Central memory CD8-positive, alpha-beta T cell (primary cell): ENCODE data around the gene FIBP.
"Not testable (repeated sequence)": the region's sequence is repeated elsewhere in the genome, so short reads cannot be mapped to it uniquely, and the experiment has no call there.

Source experiments
- ATAC-seq: fragments of 150-1000 bp; cut with Tn5 transposase; replicated peaks from 2 replicates; pipeline ENCODE4 v1.10.0; 2022; ENCODE audit warnings: mild to moderate bottlenecking, moderate FRiP score, moderate number of reproducible peaks; ENCODE audit not compliant: poor library complexity, severe bottlenecking; ENCODE audit errors: extremely low read depth
- DNase-seq, 2 donors: peaks; one replicate each; pipeline ENCODE4 v3.0.0; 2021; ENCODE audit warnings: low spot score in 2 of 2
- H3K27ac Mint-ChIP-seq: one replicate; pipeline ENCODE4 v1.8.0; 2022; ENCODE audit warnings: low read depth, mild to moderate bottlenecking, moderate library complexity, mixed read lengths
- H3K27me3 Mint-ChIP-seq: one replicate; pipeline ENCODE4 v1.8.0; 2022; ENCODE audit warnings: mixed read lengths
- H3K36me3 Mint-ChIP-seq: one replicate; pipeline ENCODE4 v1.8.0; 2022; ENCODE audit warnings: mild to moderate bottlenecking, moderate library complexity, mixed read lengths; ENCODE audit not compliant: insufficient read depth
- H3K4me1 Mint-ChIP-seq: one replicate; pipeline ENCODE4 v1.8.0; 2022; ENCODE audit warnings: mixed read lengths
- H3K4me3 Mint-ChIP-seq: one replicate; pipeline ENCODE4 v1.8.0; 2022; ENCODE audit warnings: mild to moderate bottlenecking, moderate library complexity, mixed read lengths
- H3K9me3 Mint-ChIP-seq: one replicate; pipeline ENCODE4 v1.8.0; 2022; ENCODE audit warnings: mixed read lengths

FIBP gene

GRCh38 chr11:65892661-65893317 is 4.5 kb upstream of the FIBP start:
- ATAC-seq, result no peak
- Mint-ChIP-seq H3K36me3 (peaks cover 17% of the 10 kb centered on the region), H3K27me3 (no peaks in the 10 kb centered on the region), H3K4me1 (peaks cover 51% of the 10 kb centered on the region), H3K27ac (peak overlapping the region; percentile 91), H3K9me3 (no peaks in the 10 kb centered on the region), H3K4me3 (peak overlapping the region; percentile 84)
- no peak for DNase-seq

DNA sequence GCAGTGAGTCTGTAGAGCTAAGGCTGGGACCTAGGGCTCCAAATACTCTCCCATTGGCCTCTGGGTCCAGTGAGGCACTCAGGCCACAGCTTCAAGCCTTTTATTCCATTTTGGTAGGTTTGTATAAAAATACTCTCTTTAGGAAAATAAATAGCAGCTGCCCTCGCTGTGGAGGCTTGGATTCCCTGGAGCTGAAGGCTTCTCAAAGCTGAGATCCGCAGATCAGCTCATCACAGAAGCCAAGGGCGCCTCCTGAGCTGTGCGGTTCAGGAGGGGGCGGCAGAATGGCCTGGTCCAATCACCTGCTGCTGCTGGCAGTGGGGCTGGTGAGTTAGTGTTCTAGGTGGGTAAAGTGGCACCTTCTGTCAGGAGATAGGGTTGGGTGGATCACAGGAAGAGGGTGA is 3.9 kb upstream of the FIBP start:
- peak overlapping the region; percentile 91 for H3K27ac Mint-ChIP-seq
- ATAC-seq, DNase-seq: not testable (repeated sequence)

GRCh38 chr11:65891219-65892136 is 3.2 kb upstream of the FIBP start:
- H3K36me3 Mint-ChIP-seq, result peaks cover 18% of the 10 kb centered on the region
- no peaks in the 10 kb centered on the region for H3K9me3 Mint-ChIP-seq
- ATAC-seq (no peak), DNase-seq (no peak)
- H3K27me3 Mint-ChIP-seq, result no peaks in the 10 kb centered on the region
- peak overlapping the region; percentile 91 for H3K27ac Mint-ChIP-seq
- H3K4me1 Mint-ChIP-seq, result peaks cover 56% of the 10 kb centered on the region
- H3K4me3 Mint-ChIP-seq, result peak overlapping the region; percentile 84

More for the DNA sequence above, 3.9 kb upstream of the FIBP start:
- not testable (repeated sequence) for H3K27me3 Mint-ChIP-seq, H3K9me3 Mint-ChIP-seq
- H3K36me3 Mint-ChIP-seq, result peaks cover 18% of the 10 kb centered on the region
- H3K4me3 Mint-ChIP-seq, result peak overlapping the region; percentile 84
- peaks cover 51% of the 10 kb centered on the region for H3K4me1 Mint-ChIP-seq

- H3K27ac Mint-ChIP-seq, result peak within 1 kb of the TSS; percentile 94
Observed at GRCh38 chr11:65890324-65891218, 2.3 kb upstream of the FIBP start, which contains the start of gene CCDC85B. CCDC85B (plus strand) TSS chr11:65890673; CDS start chr11:65890784, 111 bp downstream.

GRCh38 chr11:65887723-65888162 is 528 bp downstream of the FIBP start:
- Mint-ChIP-seq H3K4me3 (peak overlapping the region; percentile 84), H3K4me1 (peaks cover 62% of the 10 kb centered on the region), H3K27ac (peak overlapping the region; percentile 94), H3K27me3 (no peaks in the 10 kb centered on the region), H3K9me3 (no peaks in the 10 kb centered on the region), H3K36me3 (peaks cover 24% of the 10 kb centered on the region)
- no peak for DNase-seq
- ATAC-seq, result no peak

More at GRCh38 chr11:65890324-65891218, 2.3 kb upstream of the FIBP start, which contains the start of gene CCDC85B:
- Mint-ChIP-seq H3K27me3 (no peaks in the 10 kb centered on the region), H3K36me3 (peaks cover 19% of the 10 kb centered on the region), H3K4me1 (peaks cover 55% of the 10 kb centered on the region), H3K9me3 (no peaks in the 10 kb centered on the region), H3K4me3 (peak within 1 kb of the TSS; percentile 84)
- ATAC-seq (peak; percentile 65), DNase-seq (peak; percentile 98)

DNA sequence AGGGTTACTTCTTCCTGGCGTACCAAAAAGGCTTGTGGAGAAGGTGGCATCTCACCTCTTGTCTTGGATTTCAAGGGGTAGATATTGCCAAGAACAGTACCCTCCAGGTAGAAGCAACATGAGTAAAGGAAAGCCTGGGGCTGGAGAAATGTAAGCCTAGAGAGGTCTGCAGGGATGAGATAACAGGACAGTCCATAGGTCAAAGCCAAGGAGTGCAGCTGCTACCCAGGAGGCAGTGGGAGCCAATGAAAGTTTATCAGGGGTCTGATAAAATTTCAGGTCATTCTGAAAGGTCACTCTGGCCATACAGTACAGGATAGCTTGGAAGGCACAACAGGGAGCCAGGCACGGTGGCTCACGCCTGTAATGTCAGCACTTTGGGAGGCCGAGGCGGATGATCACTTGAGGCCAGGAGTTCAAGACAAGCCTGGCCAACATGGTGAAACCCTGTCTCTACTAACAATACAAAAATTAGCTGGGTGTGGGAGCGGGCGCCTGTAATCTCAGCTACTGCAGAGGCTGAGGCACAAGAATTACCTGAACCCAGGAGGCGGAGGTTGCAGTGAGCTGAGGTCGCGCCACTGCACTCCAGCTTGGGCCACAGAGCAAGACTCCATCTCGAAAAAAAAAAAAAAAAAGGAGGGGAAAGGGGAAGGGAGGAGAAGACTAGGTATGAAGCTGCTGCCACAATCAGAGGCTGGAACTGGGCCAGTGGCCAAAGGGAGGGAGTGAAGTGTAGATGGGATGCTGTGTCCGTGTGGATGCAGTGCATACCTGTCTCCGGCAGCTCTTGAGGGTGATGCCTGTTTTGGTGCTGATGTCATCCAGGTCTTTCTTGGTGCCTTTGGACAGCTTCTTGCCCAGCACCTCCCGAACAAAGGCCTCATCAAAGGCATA is 1.2 kb downstream of the FIBP start:
- Mint-ChIP-seq H3K4me1 (peaks cover 55% of the 10 kb centered on the region), H3K27me3 (no peaks in the 10 kb centered on the region), H3K36me3 (peaks cover 28% of the 10 kb centered on the region), H3K27ac (no peak overlapping the region), H3K9me3 (no peaks in the 10 kb centered on the region), H3K4me3 (peak overlapping the region; percentile 84)
- DNase-seq (no peak), ATAC-seq (no peak)

DNA sequence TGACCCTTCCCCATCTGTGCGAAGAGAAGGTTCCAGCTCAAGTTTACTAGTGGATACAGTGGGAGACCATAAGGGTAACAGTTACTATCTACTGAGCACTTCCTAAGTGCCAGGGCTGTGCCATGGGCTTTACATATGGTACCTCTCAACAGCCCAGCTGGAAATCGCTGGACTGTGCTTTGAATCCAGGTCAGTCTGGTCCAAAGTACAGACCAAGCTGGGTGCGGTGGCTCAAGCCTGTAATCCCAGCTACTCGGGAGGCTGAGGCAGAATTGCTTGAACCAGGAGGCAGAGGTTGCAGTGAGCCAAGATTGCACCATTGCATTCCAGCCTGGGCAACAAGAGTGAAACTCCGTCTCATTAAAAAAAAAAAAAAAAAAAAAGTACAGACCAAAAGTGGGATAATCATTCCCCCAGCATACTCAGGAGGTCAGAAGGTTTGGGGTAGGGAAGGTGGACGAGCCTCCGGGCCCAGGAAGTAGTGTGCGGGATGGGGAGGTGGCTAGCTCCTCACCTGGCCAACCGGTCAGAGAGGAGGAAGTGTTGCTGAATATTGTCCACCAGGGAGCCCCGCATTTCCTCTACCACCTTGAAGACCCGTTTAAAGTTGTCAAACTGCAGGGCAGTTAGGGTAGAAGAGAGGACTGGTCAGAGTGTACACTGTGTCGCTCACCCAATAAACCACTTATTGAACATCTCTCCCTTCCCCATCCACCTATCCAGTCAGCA is 2.3 kb downstream of the FIBP start:
- no peak overlapping the region for H3K27ac Mint-ChIP-seq
- peaks cover 28% of the 10 kb centered on the region for H3K36me3 Mint-ChIP-seq
- H3K4me3 Mint-ChIP-seq, result peak overlapping the region; percentile 84
- H3K9me3 Mint-ChIP-seq, result no peaks in the 10 kb centered on the region
- H3K27me3 Mint-ChIP-seq, result no peaks in the 10 kb centered on the region
- peaks cover 63% of the 10 kb centered on the region for H3K4me1 Mint-ChIP-seq
- no peak for DNase-seq
- no peak for ATAC-seq

GRCh38 chr11:65885231-65885630 is 3.0 kb downstream of the FIBP start:
- ATAC-seq, result no peak
- H3K27me3 Mint-ChIP-seq, result no peaks in the 10 kb centered on the region
- H3K4me3 Mint-ChIP-seq, result no peak overlapping the region
- DNase-seq, result no peak
- peaks cover 68% of the 10 kb centered on the region for H3K4me1 Mint-ChIP-seq
- H3K9me3 Mint-ChIP-seq, result no peaks in the 10 kb centered on the region
- H3K27ac Mint-ChIP-seq, result no peak overlapping the region
- H3K36me3 Mint-ChIP-seq, result peaks cover 25% of the 10 kb centered on the region

DNA sequence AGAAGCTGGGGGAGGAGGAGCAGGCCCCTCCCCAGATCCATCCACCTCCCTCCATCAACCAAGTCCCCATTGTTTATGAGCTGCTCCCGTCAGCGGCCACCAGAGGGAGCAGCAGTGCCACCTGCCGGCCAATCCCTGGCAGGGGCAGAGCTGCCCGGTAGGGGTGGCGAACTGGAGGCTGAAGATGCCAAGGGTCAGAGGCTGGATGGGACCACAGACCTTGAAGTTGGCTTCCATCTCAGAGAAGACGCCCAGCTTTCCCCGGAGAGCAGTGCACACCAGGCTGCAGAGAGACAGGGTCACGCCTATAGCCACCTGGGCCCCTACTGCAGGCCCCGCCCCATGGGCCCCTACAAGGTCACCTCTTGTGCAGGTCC is 3.6 kb downstream of the FIBP start:
- peak overlapping the region; percentile 41 for H3K27ac Mint-ChIP-seq
- H3K27me3 Mint-ChIP-seq, result no peaks in the 10 kb centered on the region
- H3K4me1 Mint-ChIP-seq, result peaks cover 68% of the 10 kb centered on the region
- H3K9me3 Mint-ChIP-seq, result no peaks in the 10 kb centered on the region
- H3K36me3 Mint-ChIP-seq, result peaks cover 22% of the 10 kb centered on the region
- ATAC-seq (peak; percentile 21), DNase-seq (peak; percentile 66 to 73)
- H3K4me3 Mint-ChIP-seq, result no peak overlapping the region

DNA sequence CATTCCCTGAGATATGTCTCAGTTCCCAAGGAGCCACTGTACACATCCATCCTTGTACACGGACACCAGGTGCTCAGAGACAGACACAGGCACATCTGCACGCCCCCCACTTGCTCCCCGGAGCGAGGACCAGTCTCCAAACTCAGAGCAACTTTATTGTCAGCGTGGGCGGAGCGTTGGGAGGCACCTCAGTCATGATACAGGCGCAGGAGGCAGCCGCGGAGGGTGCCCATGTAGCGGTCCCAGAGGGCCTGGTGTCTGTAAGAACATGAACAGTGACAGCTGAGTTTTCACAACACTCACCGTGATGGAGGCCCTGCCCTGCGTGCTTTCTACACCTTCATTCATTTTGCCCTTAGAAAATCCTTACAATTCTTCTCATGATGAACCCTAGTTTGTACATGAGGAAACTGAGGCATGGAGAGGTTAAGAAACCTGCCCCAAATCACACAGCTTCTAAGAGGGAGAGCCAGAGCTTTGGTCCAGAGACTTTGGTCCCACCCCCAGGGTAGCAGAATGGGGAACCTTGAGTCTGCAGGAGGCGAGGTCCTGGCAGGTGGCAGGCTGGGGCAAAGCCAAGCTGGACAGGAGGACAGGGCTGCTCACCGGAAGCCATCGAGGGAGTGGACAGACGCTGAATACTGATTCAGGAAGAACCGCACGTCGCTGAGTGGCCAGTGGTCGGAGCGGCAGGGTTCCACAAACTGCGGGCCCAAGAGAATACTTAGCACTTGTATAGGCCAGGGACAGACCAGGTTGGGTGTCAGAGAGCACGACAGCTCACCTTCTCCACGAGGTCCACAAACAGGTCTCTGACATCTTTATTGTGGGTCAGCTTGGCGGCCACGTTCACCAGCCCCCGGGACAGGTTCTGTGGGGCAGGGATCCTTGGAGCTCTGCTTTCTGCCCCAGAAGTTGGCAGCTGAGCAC is 4.2 kb downstream of the FIBP start:
- DNase-seq, result no peak
- H3K36me3 Mint-ChIP-seq, result peaks cover 22% of the 10 kb centered on the region
- no peaks in the 10 kb centered on the region for H3K9me3 Mint-ChIP-seq
- ATAC-seq, result no peak
- H3K4me1 Mint-ChIP-seq, result peaks cover 68% of the 10 kb centered on the region
- H3K4me3 Mint-ChIP-seq, result no peak overlapping the region
- H3K27ac Mint-ChIP-seq, result peak overlapping the region; percentile 41
- H3K27me3 Mint-ChIP-seq, result no peaks in the 10 kb centered on the region
